HG02885 (cell line): ENCODE measurements around the gene VPS51.
"Not testable (repeated sequence)": the region's sequence is repeated elsewhere in the genome, so short reads cannot be mapped to it uniquely, and the experiment has no call there.

ENCODE experiments used
- ATAC-seq: cut with Tn5 transposase; IDR thresholded peaks from one replicate; pipeline ENCODE4 v1.9.1; 2021; ENCODE audit warnings: mild to moderate bottlenecking; ENCODE audit not compliant: unreplicated experiment, poor library complexity

The VPS51 gene

DNA sequence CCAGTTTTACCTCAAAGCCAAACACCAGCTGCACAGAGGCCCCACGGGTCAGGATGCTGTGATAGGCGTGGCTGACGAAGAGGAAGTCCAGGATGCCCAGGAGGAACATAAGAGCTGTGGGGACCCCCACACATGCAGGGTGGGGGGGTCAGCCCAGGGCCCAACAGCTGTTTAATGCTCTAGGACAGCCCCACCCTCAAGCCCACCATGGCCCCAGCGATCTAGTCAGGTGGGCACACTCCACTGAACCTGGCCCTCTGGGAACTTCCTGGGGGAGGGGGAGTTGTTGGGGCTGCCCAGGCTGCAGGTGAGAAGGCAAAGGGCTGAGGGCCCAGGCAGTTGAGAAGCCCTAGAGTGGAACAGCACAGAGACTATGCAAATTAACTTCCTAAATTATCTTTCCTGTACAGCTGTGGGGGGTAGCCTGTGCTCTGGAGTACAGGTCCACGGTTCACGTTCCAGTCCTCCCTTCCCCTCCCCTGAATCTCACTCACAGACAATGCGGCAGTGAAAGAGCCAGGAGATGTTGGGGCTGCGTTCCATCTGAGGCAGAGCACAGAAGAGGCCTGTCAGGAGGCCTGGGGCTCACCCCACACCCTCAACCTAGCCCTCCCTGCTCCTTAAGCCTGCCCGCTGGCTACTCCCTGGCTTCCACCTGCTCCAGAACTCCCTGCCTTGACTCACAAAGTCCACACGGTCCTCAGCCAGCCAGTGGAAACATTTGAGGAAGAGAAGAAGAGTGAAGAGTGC is 36.4 kb downstream of the VPS51 start:
- peak; percentile 40 for ATAC-seq

DNA sequence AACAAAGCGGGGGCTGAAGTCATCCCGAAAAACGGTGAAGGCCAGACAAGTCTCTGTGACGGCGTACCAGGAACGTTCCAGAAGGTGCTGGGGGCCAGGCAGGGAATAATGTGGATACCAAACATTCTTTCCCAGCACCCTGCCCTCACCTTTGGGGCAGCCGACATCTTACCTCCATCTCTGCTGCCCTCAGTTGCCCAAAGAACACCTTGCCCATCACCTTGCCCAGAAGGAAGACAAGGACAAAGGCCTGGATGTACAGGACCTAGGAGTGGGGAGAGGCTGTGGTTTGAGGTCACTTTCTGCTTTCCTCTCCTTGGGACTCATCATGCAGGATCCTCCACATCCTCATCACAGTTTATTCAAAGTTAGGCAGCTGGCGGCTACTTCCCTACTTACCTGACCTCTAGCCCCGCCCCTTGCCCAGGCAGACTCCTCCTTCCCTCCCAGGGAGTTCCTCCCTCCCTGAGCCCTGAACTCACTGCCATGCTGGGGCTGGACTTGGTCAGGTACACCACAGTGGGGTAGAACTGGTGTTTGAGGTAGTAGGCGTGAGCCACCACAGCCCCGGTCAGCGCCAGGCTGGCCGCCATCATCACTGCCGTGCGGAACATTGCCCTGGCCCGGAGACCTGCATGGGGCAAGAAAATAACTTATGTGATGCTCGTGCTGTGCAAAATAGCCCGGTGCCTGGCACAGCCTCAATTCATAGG is 37.1 kb downstream of the VPS51 start:
- no peak for ATAC-seq

DNA sequence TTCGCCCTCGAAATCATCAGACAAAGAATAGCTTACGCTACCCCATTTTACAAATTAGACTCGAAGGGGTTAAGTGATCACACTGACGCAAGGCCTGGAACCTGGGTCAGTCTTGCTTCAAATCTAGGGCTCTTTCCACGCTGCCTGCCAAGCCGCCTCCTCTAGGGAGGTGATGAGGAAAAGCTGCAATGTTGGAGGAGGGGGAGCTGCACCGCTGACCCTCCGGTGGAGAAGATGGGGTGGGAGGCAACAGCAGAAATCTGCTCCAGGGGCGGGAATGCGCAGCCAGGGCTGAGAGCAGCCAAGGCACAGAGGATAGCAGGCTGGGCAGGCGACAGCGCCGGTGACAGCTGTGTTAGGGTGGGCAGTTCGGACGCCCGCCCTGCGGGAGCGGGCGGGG is 37.7 kb downstream of the VPS51 start:
- no peak for ATAC-seq

DNA sequence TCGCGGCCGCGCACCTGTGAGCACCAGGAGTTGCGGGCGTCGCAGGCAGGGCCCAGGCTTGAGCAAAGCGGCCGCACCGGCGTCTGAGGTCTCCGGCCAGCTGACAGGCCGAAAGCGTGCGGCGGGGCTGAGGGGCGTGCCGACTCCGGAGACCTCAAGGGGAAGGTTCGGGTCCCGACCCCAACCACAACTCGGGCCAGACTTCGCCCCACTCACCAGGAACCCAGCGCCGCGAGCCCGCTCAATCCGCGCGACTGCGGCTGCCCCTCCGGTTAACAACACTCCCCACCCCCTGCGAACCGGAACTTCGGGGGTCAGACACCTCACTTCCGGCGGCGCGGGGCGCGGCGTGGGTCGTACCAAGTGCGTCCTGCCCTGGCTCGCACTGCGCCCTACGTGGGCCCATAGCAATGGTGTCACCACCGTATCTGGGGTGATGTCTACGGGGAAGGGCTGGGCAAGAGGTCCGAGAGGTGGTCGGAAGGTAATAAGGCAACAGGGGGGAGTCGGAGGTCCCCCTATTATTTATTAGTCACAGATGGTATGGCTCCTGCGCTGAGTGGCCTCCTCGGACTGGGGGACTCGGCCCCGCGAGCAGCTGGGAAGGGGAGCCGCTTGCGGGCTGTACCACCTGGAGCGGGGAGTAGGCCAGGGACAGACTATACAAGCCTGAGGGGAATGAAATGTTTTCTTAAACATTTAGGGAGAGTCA is 38.4 kb downstream of the VPS51 start, which contains the start of gene SYVN1:
Gene SYVN1 (minus strand): TSS at position 280 of the 712 bp plus-strand sequence. CDS start 918 bp downstream, outside the sequence.
- peak; percentile 61 for ATAC-seq

- ATAC-seq = peak; percentile 75
Measured at GRCh38 chr11:65134952-65135632, 39.1 kb downstream of the VPS51 start.

DNA sequence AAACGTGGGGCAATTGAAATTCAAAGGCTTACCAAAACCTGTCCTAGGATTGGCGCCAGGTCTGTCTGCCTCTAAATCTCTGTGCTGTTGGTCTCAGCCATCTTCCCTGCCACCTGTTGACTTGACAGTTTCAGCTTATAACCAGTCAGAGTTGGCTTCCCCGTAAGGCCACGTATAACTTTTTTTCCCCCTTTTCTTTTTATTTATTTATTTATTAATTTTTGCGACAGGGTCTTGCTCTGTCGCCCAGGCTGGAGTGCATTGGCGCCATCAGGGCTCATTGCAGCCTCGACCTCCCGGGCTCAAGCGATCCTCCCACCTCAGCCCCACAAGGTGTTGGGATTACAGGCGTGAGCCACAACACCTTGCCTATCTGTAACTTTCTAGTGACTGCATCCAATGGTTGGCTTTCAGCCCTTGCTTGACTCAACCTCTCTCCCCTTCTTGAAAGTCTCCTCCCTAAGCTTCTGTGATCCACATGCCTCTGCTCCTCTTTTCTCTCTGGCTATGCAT is 39.7 kb downstream of the VPS51 start:
- no peak for ATAC-seq

DNA sequence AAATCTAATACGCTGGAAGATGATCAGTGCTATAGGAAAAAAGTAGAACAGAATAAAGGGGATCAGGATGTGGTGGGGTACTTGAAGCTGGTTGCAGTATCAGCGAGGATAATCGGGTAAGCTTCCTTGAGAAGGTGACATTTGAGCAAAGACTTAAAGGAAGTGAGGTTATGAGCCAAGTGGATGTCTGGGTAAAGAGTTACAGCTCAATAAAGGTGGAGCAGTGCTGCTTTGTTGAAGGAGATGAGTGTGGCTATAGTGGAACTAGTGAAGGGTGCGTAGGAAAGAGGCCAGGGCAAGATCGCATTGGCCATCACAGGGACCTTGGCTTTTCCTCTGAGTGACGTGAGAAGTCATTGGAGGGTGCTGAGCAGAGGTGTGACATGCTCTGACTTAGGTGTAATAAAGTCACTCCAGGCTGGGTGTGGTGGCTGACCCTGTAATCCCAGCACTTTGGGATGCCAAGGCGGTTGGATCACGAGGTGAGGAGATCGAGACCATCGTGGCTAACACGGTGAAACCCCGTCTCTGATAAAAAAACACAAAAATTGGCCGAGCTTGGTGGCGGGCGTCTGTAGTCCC is 40.6 kb downstream of the VPS51 start:
- ATAC-seq = no peak

DNA sequence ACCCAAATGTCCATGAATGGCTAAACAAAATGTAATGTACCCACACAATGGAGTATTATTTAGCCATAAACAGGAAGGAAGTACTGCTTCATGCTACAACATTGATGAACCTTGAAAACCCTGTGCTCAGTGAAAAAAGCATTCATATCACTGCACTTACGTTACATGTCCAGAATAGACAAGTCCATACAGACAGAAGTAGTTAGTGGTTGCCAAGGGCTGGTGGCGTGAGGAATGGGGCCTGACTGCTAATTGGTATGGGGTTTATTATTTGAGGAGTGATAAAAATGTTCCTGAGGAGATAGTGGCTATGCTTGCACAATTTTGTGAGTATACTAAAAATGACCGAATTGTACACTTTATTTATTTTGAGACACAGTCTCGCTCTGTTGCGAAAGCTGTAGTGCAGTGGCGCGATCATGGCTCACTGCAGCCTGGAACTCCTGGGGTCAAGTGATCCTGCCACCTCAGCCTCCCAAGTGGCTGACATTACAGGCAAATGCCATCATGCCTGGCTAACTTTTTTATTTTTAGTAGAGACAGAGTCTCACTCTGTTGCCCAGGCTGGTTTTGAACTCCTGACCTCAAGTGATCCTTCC is 46.0 kb downstream of the VPS51 start:
- ATAC-seq = no peak

DNA sequence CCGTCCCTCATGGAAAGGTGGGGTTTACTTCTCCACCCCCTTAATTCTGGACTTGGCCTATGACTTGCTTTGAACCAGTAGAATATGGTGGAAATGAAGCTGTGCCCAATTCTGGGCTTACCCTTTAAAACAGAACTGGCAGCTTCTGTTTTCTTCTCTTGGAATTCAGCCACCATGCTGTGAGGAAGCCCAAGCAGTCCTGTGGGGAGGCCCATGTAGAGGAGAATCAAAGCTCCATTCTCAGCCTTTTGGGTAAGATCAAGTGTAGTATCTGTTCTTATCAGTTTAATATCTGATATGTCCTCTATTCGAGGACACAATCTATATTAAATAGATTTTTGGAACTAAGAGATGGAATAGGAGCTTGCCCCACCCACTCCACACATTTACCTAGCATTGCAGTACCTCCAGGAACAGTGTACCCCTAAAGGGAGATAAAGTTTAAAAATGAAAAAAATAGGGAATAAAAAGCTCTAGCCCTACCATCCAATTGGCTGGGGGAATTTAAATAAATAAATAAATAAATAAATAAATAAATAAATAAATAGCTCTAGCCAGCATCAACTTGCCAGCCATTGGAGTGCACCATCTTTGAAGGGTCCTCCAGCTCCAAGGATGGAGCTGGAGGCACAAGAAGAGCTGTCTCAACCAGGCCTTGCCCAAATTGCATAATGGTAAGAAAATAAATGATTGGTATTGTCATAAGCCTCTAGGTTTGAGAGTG is 51.5 kb downstream of the VPS51 start:
- no peak for ATAC-seq

- no peak for ATAC-seq
Measured at GRCh38 chr11:65148657-65149056, 52.6 kb downstream of the VPS51 start.

- not testable (repeated sequence) for ATAC-seq
Measured at GRCh38 chr11:65150131-65150508, 54.1 kb downstream of the VPS51 start.

- no peak for ATAC-seq
Measured at GRCh38 chr11:65150509-65151299, 54.7 kb downstream of the VPS51 start.

GRCh38 chr11:65151331-65151899 is 55.4 kb downstream of the VPS51 start:
- no peak for ATAC-seq

DNA sequence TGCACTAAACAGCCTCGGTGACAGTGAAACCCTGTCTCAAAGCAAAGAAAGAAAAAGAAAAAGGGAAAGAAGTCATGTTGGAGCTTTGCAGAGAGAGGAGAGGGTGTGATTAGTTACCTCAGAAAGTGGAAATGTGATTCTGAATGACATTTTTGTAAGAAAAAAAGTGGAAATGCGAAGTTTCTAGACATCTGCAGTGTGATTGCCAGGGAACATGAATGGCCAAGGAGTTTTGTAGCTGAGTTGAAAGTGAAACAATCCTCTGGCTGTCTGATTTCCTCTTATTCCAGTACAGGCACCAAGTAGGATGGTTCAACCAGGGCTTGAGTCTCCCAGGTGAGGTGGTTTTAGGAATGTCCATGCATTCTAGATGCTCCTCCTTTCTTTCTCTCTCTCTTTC is 56.1 kb downstream of the VPS51 start:
- no peak for ATAC-seq

DNA sequence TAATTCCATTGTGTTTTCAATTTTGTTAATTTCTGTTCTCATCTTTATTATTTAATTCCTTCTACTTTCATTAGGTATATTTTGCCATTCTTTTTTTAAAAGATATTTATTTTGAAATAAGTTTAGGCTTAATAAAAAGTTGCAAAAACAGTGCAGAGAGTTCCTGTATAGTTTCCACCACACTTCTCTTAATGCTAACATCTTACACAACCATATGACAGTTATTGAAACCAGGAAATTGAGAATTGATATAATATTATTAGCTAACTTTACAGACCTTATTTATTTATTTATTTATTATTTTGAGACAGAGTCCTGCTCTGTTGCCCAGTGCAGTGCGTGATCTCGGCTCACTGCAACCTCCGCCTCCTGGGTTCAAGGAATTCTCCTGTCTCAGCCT is 60.2 kb downstream of the VPS51 start:
- no peak for ATAC-seq

DNA sequence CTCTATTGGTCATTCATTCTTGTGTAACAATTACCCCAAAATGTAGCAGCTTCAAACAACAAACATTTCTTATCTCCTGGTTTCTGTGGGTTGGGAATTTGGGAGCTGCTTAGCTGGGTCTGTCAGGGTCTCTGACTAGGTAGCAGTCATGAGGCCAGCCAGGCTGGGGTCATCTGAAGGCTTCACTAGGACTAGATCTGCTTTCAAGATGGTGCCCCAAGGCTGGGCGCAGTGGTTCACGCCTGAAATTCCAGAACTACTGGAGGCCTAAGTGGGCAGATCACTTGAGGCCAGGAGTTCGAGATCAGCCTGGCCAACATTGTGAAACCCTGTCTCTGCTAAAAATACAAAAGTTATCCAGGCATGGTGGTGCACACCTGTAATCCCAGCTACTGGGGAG is 60.9 kb downstream of the VPS51 start:
- ATAC-seq = no peak

GRCh38 chr11:65157336-65157735 is 61.3 kb downstream of the VPS51 start:
- no peak for ATAC-seq

DNA sequence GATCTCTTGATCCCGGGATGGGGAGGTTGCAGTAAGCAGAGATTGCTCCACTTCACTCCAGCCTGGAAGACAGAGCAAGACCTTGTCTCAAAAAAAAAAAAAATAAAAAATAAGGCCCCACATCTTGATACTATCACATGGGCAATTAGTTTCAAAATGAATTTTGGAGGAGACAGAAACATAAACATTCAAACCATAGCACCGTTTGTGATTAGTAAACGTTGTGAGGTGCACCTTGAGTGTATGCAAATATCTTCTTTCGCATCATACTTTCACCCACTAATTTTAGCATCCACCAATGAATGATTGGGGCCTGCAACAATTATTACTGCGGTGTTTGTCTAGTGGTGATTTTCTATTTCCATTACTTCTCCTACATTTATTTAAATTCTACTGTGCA is 63.0 kb downstream of the VPS51 start:
- no peak for ATAC-seq
